ENCODE data around the gene EDC4. TPM values are rescaled to one million over a fixed set of nuclear protein-coding genes. Genes with fewer than 3 reads are reported as not detected.

Gene EDC4
- total and polyA plus RNA-seq, 2 of the 13 experiments (the other 11 are each of a cell fraction or from before 2014, with no cell fraction given) = 51.4 to 59.1 TPM

GRCh38 chr16:67834242-67834614, 38.6 kb upstream of the EDC4 start (continued):
- TF ChIP-seq ZNF18 (CRISPR knock-in tag; IDR thresholded peaks at IDR 0.05; ENCODE audit: insufficient replicate concordance) = no peak
- TF ChIP-seq IKZF1 (IDR thresholded peaks at IDR 0.05) = no peak
- no peak for TF ChIP-seq ZNF503 (CRISPR knock-in tag; IDR thresholded peaks at IDR 0.05)
- TF ChIP-seq LRRFIP1 (CRISPR knock-in tag; conservative IDR thresholded peaks at IDR 0.05) = no peak
- no peak for TF ChIP-seq ZNF550 (CRISPR knock-in tag; IDR thresholded peaks at IDR 0.05; ENCODE audit: borderline replicate concordance)
- no peak for TF ChIP-seq PRDM4 (CRISPR knock-in tag; IDR thresholded peaks at IDR 0.05; ENCODE audit: borderline replicate concordance)
- no peak for TF ChIP-seq CREBL2 (CRISPR knock-in tag; IDR thresholded peaks at IDR 0.05; ENCODE audit: borderline replicate concordance)
- no peak for TF ChIP-seq ZNF530 (CRISPR knock-in tag; IDR thresholded peaks at IDR 0.05; ENCODE audit: low read depth)
- no peak for TF ChIP-seq PCBP2 (optimal IDR thresholded peaks at IDR 0.05; ENCODE audit: low read depth, low read length, poor library complexity, severe bottlenecking)
- TF ChIP-seq CBX2 (IDR thresholded peaks at IDR 0.05; ENCODE audit: low read depth, low read length) = no peak
- TF ChIP-seq CBX2 (CRISPR knock-in tag; IDR thresholded peaks at IDR 0.05; ENCODE audit: low read depth) = no peak
- no peak for TF ChIP-seq PPARG (CRISPR knock-in tag; conservative IDR thresholded peaks at IDR 0.05)
- no peak for TF ChIP-seq ZGPAT (CRISPR knock-in tag; IDR thresholded peaks at IDR 0.05)
- no peak for TF ChIP-seq RNF219 (CRISPR knock-in tag; IDR thresholded peaks at IDR 0.05)
- no peak for TF ChIP-seq RBFOX2 (IDR thresholded peaks at IDR 0.05; ENCODE audit: low read depth, low read length)
- no peak for TF ChIP-seq PITX1 (CRISPR knock-in tag; IDR thresholded peaks at IDR 0.05)
- TF ChIP-seq ZBTB20 (CRISPR knock-in tag; IDR thresholded peaks at IDR 0.05; ENCODE audit: borderline replicate concordance, low read depth) = no peak
